HG02588 (cell line): ENCODE measurements around the gene CAMK2N2.

Source experiments
- ATAC-seq: cut with Tn5 transposase; IDR thresholded peaks from one replicate; pipeline ENCODE4 v1.9.1; 2021; ENCODE audit warnings: mild to moderate bottlenecking, moderate library complexity; ENCODE audit not compliant: unreplicated experiment

CAMK2N2 gene

GRCh38 chr3:184227481-184227935 is 33.8 kb downstream of the CAMK2N2 start:
- ATAC-seq: no peak

DNA sequence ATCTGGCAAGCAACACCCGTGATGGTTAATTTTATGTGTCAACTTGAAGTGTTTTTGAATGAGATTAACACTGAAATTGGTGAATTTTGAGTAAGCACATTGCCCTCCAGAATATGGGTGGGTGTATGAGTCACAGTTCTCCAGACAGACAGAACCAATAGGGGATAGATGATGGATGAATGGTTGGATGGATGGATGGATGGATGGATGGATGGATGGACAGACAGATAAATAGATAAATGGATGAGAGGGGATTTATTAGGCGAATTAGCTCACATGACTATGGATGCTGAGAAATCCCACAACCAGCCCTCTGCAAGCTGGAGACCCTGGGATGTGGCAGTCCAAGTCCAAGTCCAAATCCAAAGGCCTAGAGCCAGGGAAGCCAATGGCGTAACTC is 37.4 kb downstream of the CAMK2N2 start:
- no peak for ATAC-seq

DNA sequence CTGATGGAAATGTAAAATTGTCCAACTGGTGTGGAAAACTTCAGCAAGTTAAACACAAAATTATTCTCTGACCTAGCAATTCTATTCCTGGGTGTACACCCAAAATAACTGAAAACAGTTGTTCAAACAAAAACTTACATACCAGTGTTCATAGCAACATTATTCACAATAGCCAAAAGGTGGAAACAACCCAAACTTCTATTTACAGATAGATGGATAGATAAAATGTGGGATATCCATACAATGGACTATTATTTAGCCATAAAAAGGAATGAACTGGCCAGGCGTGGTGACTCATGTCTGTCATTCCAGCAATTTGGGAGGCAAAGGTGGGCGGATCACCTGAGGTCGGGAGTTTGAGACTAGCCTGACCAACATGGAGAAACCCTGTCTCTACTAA is 38.8 kb downstream of the CAMK2N2 start:
- no peak for ATAC-seq

GRCh38 chr3:184218814-184219213 is 42.5 kb downstream of the CAMK2N2 start:
- no peak for ATAC-seq

GRCh38 chr3:184211718-184212117 is 49.6 kb downstream of the CAMK2N2 start:
- no peak for ATAC-seq

- no peak for ATAC-seq
These were observed 50.1 kb downstream of the CAMK2N2 start for GRCh38 chr3:184211297-184211696.
